Vagina (tissue), 2 donors: Measurements from ENCODE around the gene MBD3. TPM values are rescaled to one million over a fixed set of nuclear protein-coding genes. Genes with fewer than 3 reads are reported as not detected.
A peak's percentile ranks its signal among the peaks of the same experiment; 100 is the strongest.

Experiments used
- DNase-seq, 2 donors: peaks; one replicate each; pipeline ENCODE4 v3.0.0-alpha.2; 2017; ENCODE audit errors: extremely low spot score in 2 of 2
- H3K27ac ChIP-seq: fragments of 200-600 bp; sonication (generic); one replicate; pipeline ENCODE4 v1.5.1; 2019
- H3K27me3 ChIP-seq: fragments of 200-600 bp; sonication (generic); one replicate; pipeline ENCODE4 v1.5.1; 2019
- H3K36me3 ChIP-seq, 2 donors: fragments of 200-600 bp; sonication (generic); one replicate each; pipeline ENCODE4 v1.5.1; 2017 to 2019
- H3K4me1 ChIP-seq: fragments of 200-600 bp; sonication (generic); one replicate; pipeline ENCODE4 v1.5.1; 2019
- H3K4me3 ChIP-seq, 2 donors: fragments of 200-600 bp; sonication (generic); 1 replicate in 1 of 2; 2 replicates in 1 of 2; pipeline ENCODE4 v1.5.1; 2016 to 2019
- H3K9me3 ChIP-seq: fragments of 200-600 bp; sonication (generic); one replicate; pipeline ENCODE4 v1.5.1; 2019
- POLR2A ChIP-seq, 2 donors: fragments of 450-650 bp; IDR thresholded peaks; one replicate each; pipeline ENCODE4 v1.6.1; 2017; ENCODE audit warnings: antibody characterized with exemption in 2 of 2, mild to moderate bottlenecking in 2 of 2, moderate library complexity in 2 of 2
- POLR2AphosphoS5 ChIP-seq, 2 donors: sonication (generic); formaldehyde crosslinking; IDR thresholded peaks; one replicate each; pipeline ENCODE4 v1.9.0; 2017; ENCODE audit warnings: antibody characterized with exemption in 2 of 2, mild to moderate bottlenecking in 2 of 2, low read depth in 1 of 2; ENCODE audit not compliant: insufficient read depth in 1 of 2
- intact Hi-C: fragments of 100-400 bp; cut with DNase I; formaldehyde crosslinking; loops from one replicate; pipeline ENCODE4 v1.15.1; 2023
- total RNA-seq: library from RNA; depleted of rRNA; stranded (reverse); fragments of >200 nt; gene quantifications from one replicate; pipeline ENCODE4 v1.2.3, GENCODE V29; 2016
- TF ChIP-seq, protein P1 (sequence below), 3 experiments: fragments of 450-650 bp in 2 of 3; fragments of 200-600 bp in 1 of 3; sonication (generic) in 1 of 3; IDR thresholded peaks; one replicate each; pipeline ENCODE4 v1.5.1; 2017 to 2019; ENCODE audit warnings: antibody characterized with exemption in 3 of 3, mild to moderate bottlenecking in 2 of 3, moderate library complexity in 2 of 3

Gene MBD3
- total RNA-seq, 1 donor from 2014 or later = 66.0 TPM

DNA sequence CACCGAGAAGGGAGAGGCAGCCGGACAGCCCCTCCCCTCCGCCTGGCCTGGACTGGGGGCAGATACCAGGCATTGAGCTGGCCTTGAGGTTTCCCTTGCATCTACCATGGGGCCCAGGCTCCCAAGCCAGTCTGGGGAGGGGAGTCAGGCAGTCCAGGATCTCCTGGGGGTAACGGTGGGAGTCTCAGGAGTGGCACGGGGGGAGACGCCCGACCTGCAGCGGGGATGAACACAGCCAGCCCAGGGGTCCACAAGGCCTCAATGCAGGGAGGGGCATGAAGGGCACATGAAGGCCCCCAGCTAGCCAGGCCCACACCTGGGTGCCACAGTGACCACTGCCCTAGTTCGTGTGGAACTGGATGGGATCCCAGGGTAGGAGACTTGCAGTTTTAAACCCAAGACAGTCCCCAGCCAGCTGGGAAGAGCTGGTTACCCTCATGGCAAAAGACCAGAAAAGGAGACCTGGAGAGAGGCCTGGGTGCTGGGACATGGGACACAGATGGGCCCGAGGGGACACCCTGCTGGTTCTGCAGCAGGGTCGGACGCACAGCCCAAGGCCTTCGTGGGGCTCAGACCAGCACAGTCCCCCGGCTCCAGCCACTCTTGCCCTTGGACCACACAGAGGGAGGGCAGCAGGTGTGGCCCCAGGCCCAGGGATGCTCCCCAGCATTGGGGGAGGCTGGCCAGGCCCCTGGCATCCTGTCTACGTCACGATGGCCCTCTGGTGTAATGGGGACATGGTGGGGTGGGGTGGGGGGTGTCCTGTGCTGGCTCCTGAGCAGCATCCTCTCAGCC is 17.2 kb upstream of the MBD3 start:
- DNase-seq = no peak
- H3K27me3 ChIP-seq = no peaks in the 10 kb centered on the region
- no peaks in the 10 kb centered on the region for H3K9me3 ChIP-seq
- H3K27ac ChIP-seq = no peak overlapping the region
- H3K36me3 ChIP-seq = peaks cover 0 to 38% of the 10 kb centered on the region in 2 donors
- peaks cover 10% of the 10 kb centered on the region for H3K4me1 ChIP-seq
- intact Hi-C loops = no loop called here
- H3K4me3 ChIP-seq = no peak overlapping the region
- TF ChIP-seq, protein P1, sequence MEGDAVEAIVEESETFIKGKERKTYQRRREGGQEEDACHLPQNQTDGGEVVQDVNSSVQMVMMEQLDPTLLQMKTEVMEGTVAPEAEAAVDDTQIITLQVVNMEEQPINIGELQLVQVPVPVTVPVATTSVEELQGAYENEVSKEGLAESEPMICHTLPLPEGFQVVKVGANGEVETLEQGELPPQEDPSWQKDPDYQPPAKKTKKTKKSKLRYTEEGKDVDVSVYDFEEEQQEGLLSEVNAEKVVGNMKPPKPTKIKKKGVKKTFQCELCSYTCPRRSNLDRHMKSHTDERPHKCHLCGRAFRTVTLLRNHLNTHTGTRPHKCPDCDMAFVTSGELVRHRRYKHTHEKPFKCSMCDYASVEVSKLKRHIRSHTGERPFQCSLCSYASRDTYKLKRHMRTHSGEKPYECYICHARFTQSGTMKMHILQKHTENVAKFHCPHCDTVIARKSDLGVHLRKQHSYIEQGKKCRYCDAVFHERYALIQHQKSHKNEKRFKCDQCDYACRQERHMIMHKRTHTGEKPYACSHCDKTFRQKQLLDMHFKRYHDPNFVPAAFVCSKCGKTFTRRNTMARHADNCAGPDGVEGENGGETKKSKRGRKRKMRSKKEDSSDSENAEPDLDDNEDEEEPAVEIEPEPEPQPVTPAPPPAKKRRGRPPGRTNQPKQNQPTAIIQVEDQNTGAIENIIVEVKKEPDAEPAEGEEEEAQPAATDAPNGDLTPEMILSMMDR (IDR thresholded peaks at IDR 0.05) = no peak
- TF ChIP-seq POLR2A (IDR thresholded peaks at IDR 0.05) (no peak), POLR2AphosphoS5 (IDR thresholded peaks at IDR 0.05; ENCODE audit: insufficient read depth in 1 of 2, low read depth in 1 of 2) (no peak)

DNA sequence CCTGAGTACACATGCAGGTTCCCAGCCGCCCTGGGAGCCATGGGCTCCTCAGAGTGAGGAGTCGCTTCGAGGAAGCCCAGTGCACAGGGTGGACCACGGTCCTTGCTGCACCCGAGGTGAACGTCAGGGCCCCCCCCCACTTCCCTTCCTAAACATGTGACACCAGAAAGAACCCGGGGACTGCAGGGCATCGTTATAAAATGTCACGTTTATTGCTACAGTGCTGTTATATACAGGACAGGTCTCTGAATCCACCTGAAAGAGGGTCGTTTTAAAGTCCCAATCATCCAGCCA is 16.4 kb upstream of the MBD3 start:
- DNase-seq = no peak
- Histone ChIP-seq H3K4me1 (peaks cover 18% of the 10 kb centered on the region), H3K36me3 (peaks cover 0 to 30% of the 10 kb centered on the region in 2 donors), H3K4me3 (no peak overlapping the region), H3K9me3 (no peaks in the 10 kb centered on the region), H3K27ac (no peak overlapping the region), H3K27me3 (no peaks in the 10 kb centered on the region)
- intact Hi-C loops = no loop called here
- TF ChIP-seq POLR2A (IDR thresholded peaks at IDR 0.05) (no peak), POLR2AphosphoS5 (IDR thresholded peaks at IDR 0.05; ENCODE audit: insufficient read depth in 1 of 2, low read depth in 1 of 2) (no peak)
- TF ChIP-seq, protein P1 (IDR thresholded peaks at IDR 0.05) = no peak

DNA sequence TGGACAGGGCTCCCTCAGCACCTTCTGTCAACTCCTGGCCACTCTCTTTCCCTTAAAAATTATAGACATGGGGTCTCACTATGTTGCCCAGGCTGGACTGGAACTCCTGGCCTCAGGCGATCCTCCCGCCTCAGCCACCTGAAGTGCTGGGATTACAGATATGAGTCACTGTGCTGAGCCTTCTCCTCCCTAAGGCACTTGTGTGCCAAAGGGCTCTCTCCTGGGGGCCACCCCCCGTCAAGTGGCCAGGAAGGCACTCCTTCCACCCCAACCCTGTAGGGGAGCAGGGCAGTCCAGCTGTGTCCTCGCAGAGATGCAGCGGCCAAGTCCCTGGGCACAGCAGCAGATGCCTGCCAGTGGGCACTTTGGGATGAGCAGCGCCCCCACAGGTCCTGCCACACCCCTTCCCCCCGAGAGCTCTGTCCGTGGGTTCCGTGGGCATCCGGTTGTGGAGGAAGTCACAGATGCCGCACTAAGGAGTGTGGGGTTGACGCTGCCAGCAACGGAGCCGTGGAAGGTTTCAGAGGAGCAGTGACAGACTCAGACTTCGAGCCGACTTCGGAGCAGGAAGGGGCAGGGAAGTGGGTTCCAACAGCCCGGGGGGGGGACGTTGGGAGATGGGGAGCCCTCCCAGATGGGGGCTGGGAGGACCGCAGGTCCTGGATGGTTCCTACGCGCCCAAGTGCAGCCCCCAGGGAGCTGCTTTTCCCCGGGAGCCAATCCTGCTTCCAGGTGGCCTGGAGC is 15.9 kb upstream of the MBD3 start:
- Histone ChIP-seq H3K4me1 (peaks cover 23% of the 10 kb centered on the region), H3K9me3 (no peaks in the 10 kb centered on the region), H3K27me3 (no peaks in the 10 kb centered on the region), H3K4me3 (no peak overlapping the region), H3K27ac (no peak overlapping the region), H3K36me3 (peaks cover 0 to 26% of the 10 kb centered on the region in 2 donors)
- intact Hi-C loops = no loop called here
- TF ChIP-seq POLR2A (IDR thresholded peaks at IDR 0.05) (no peak), POLR2AphosphoS5 (IDR thresholded peaks at IDR 0.05; ENCODE audit: insufficient read depth in 1 of 2, low read depth in 1 of 2) (no peak)
- TF ChIP-seq, protein P1 (IDR thresholded peaks at IDR 0.05) = no peak
- DNase-seq = no peak

DNA sequence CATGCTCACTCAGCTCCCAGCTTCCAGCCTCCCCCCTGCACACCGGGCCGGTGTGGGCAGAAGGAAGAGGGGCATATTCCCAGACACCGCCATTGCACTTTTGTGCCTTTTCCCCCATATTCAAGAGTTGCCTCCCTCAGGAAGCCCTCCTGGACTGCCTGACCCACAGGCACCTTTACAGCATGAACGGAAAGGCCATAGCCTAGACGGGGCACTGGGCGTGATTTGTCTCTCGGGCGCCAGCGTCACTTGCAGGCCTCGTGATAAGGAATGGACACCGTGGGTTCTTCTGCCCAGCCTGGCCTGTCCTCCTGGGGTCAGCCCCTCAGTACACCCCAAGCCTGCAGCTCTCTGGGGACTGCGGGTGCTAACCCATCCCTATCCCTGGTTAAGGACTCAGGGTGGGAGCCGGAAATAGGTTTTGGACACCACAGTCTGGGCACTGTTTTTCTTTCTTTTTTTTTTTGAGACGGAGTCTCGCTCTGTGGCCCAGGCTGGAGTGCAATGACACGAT is 13.5 kb upstream of the MBD3 start:
- no peak for DNase-seq
- intact Hi-C loops = loop anchor here (2.0 kb wide), 1 partner anchor 47 kb away; the partner anchor contains the start of gene TCF3
- H3K27ac ChIP-seq = peak overlapping the region; percentile 75
- TF ChIP-seq, protein P1 (IDR thresholded peaks at IDR 0.05) = no peak
- TF ChIP-seq POLR2A (IDR thresholded peaks at IDR 0.05) (no peak), POLR2AphosphoS5 (IDR thresholded peaks at IDR 0.05; ENCODE audit: insufficient read depth in 1 of 2, low read depth in 1 of 2) (no peak)
- peak overlapping the region; percentile 75 to 99 for H3K4me3 ChIP-seq
- H3K9me3 ChIP-seq = no peaks in the 10 kb centered on the region
- peaks cover 0 to 9% of the 10 kb centered on the region in 2 donors for H3K36me3 ChIP-seq
- H3K4me1 ChIP-seq = peaks cover 40% of the 10 kb centered on the region
- no peaks in the 10 kb centered on the region for H3K27me3 ChIP-seq
